ENCODE results near the gene LARGE1.
"Not testable (repeated sequence)": the region's sequence is repeated elsewhere in the genome, so short reads cannot be mapped to it uniquely, and the experiment has no call there.

The LARGE1 gene

GRCh38 chr22:33883561-33883960 lies 36.7 kb downstream of the LARGE1 start:
- DNase-seq, result no peak

GRCh38 chr22:33882991-33883390 lies 37.3 kb downstream of the LARGE1 start:
- DNase-seq, result no peak

- no peak for DNase-seq
Observed at GRCh38 chr22:33880986-33881385, 39.3 kb downstream of the LARGE1 start.

GRCh38 chr22:33879796-33880195 lies 40.5 kb downstream of the LARGE1 start:
- no peak for DNase-seq

GRCh38 chr22:33875316-33875715 lies 45.0 kb downstream of the LARGE1 start:
- no peak for DNase-seq

- DNase-seq, result no peak
Observed at GRCh38 chr22:33874206-33874605, 46.1 kb downstream of the LARGE1 start.

GRCh38 chr22:33873666-33874065 lies 46.6 kb downstream of the LARGE1 start:
- DNase-seq, result no peak

GRCh38 chr22:33873186-33873585 lies 47.1 kb downstream of the LARGE1 start:
- DNase-seq, result no peak

GRCh38 chr22:33871935-33872334 lies 48.3 kb downstream of the LARGE1 start:
- no peak for DNase-seq

- DNase-seq, result no peak
Observed at GRCh38 chr22:33869946-33870345, 50.3 kb downstream of the LARGE1 start.

- no peak for DNase-seq
Observed at GRCh38 chr22:33867971-33868370, 52.3 kb downstream of the LARGE1 start.

- DNase-seq, result no peak
Observed at GRCh38 chr22:33867118-33867866, 53.0 kb downstream of the LARGE1 start.

GRCh38 chr22:33866511-33866910 lies 53.8 kb downstream of the LARGE1 start:
- DNase-seq, result no peak

GRCh38 chr22:33865996-33866395 lies 54.3 kb downstream of the LARGE1 start:
- DNase-seq, result no peak

GRCh38 chr22:33865248-33865647 lies 55.0 kb downstream of the LARGE1 start:
- no peak for DNase-seq

GRCh38 chr22:33864723-33865130 lies 55.5 kb downstream of the LARGE1 start:
- DNase-seq, result no peak

GRCh38 chr22:33861216-33861875 lies 58.9 kb downstream of the LARGE1 start:
- no peak for DNase-seq

GRCh38 chr22:33860386-33860785 lies 59.9 kb downstream of the LARGE1 start:
- no peak for DNase-seq

- DNase-seq, result no peak
Observed at GRCh38 chr22:33859311-33859710, 61.0 kb downstream of the LARGE1 start.

- not testable (repeated sequence) for DNase-seq
Observed at GRCh38 chr22:33858653-33859052, 61.6 kb downstream of the LARGE1 start.

- not testable (repeated sequence) for DNase-seq
Observed at GRCh38 chr22:33857767-33858166, 62.5 kb downstream of the LARGE1 start.

- DNase-seq, result no peak
Observed at GRCh38 chr22:33854724-33855123, 65.6 kb downstream of the LARGE1 start.

GRCh38 chr22:33853200-33854097 lies 66.8 kb downstream of the LARGE1 start:
- peak; percentile 4 to 41 for DNase-seq
